GM21717 (cell line): ENCODE data around the gene KCNH8.

Source experiments
- ATAC-seq: cut with Tn5 transposase; IDR thresholded peaks from one replicate; pipeline ENCODE4 v1.9.1; 2021; ENCODE audit warnings: mild to moderate bottlenecking, moderate library complexity; ENCODE audit not compliant: unreplicated experiment

KCNH8 gene

DNA sequence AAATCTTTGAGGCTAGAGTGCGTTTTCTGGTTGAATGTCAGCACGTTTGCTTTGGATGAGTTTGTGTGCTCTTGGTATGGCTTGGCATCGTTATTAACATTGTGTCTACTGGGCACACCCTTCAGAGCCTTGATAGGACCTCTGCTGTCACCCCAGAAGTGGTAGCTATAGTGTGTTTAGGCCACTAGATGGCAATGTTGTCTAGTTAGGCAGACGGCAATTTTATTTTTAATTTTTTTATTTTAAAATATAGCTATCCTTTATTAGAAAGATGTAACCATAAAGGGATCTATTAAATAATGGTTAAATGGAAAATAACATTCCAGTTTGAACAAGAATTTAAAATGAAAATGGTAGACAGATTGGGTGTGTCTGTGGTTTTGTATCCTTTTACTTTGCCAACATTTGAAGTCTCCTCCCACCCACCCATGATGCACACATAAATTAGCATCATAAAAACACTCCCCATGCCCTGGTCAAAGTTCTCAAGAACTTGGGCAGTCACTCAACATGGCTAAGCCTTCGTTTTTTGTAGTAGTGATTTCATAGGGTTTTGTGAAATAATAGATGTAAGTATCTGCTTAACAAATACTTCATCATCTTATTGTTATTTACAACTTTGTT is 200.7 kb downstream of the KCNH8 start:
- peak; percentile 73 for ATAC-seq

DNA sequence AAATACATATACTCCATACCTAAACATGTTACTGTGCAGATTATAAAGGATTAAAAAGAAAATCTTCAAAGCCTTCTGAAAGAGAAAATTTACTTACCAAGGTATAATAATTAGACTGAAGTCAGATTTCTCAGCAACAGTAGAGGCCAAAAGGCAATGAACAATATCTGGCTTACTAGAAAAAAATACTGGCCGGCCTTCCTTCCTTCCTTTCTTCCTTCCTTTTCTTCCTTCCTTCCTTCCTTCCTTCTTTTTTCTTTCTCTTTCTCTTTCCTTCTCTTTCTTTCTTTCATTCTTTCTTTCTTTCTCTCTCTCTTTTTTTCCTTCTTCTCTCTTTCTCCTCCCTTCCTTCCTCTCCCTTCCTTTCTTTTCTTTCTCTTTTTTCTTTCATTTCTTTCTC is 209.6 kb downstream of the KCNH8 start:
- no peak for ATAC-seq

DNA sequence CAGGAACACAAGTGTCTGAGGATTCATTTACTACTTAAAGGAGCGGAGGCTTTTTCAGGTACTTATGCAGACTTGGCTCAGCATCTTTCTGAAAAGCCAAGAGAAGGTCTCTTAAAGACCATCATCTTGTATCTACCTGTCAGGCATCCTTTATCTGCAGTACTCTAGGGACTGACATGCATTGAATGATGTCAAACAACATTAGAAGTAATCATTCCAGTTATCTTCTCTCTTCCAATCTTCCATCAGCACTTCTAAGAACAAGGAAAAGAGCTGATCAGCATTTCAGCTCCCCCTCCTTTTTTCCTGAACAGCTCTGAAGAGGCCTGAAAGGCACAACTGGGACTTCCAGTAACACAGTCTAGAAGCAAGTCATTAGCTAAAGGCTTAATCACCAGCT is 214.8 kb downstream of the KCNH8 start:
- ATAC-seq: peak; percentile 14

DNA sequence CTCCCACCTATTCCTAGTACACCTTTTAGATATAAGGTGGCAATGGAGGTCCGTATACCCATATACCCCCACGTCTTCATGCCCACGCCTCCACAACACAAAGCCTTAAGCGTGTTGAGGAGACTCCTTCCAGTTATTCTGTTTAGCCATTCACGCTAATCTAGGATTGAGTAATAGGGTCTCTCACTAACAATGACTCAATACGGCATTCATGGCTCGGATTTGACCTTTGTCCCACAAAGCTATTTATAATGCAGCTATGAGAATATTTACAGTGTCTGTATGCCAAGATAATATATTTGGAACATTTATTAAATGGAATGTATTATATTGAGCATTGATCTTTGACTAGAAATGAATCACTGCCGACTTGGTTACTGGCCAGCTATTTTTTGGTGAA is 215.8 kb downstream of the KCNH8 start:
- no peak for ATAC-seq

DNA sequence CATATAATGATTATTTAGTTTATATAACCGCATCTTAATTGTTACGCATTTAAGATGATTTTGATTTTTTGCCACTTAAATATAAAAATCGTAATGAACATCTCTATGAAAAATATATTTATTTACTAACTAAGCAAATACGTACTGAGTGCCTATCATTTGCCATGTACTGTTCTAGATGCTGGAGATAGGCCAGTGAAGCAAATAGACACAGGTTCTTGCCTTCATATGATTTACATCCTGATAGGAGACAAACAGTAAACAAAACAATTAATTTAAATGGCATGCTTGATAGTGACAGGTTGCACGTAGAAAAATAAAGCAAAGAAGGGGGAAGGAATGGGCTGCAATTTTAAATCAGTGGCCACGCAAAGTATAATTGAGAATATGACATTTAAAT is 217.2 kb downstream of the KCNH8 start:
- ATAC-seq: no peak

DNA sequence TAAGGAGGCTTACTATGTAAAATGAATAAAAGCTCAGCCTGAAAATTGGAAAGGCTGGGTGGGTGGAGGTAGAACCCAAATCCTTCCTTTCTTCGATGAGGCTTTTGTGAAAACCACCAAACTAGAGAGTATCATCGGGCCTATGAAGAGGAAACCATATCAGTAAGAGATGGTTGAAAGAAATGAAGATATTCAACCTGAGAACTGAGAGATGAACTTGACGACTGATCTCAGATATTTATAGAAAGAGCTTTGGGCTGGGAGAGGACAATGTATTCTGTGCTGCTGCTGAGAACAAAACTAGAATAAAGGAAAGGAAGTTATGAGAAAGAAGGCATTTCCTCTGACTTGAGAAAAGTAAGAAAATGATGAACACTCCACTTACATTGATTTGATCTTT is 236.6 kb downstream of the KCNH8 start:
- no peak for ATAC-seq

DNA sequence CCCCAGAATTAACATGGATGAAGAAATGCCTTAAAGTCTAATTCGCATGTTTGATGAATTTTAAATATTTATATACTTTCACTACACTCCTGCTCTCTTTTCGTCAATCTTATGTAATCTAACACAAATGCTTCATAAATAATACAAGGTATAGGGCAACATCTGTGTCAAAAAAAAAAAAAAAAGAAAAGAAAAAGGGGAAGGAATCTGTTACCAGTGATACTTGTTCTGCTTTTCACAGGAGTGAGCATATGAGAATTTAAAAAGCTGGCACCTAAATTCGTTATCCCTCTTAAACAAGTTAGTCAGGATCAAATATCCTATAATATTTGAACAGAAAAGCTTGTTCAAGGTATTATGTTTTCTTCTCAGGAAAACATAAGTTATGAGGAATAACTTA is 243.8 kb downstream of the KCNH8 start:
- ATAC-seq: no peak

DNA sequence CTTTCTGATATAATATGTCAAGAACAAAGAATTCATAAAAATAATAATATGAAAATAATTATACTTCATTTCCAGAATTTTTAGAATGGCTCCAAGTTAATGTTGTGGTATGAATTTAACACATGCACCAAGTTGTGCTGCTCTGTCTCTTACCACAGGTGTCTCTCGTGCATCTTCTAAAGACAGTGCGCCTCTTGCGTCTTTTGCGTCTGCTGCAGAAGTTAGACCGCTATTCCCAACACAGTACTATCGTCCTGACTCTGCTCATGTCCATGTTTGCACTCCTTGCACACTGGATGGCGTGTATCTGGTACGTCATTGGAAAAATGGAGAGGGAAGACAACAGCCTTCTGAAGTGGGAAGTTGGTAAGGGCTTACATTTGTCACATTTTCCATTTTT is 246.6 kb downstream of the KCNH8 start:
- ATAC-seq: no peak

DNA sequence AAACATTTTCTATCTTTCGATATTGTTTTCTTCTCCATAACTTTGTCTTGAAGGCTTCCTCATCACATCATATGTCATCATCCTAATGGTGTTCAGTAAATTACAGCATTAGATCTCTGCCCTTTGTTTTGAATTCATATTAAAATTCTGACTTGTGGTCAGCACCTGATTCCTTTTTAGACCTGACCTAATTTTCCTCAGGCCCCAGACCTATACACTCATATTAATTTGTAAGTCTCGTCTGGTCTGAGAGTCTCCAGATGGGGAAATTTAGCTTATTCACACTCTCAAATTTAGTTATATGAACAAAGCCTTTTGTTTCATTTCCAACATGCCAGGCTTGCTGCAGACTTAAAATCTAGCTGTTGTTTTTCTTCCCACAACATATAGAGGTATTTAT is 248.4 kb downstream of the KCNH8 start:
- ATAC-seq: no peak

DNA sequence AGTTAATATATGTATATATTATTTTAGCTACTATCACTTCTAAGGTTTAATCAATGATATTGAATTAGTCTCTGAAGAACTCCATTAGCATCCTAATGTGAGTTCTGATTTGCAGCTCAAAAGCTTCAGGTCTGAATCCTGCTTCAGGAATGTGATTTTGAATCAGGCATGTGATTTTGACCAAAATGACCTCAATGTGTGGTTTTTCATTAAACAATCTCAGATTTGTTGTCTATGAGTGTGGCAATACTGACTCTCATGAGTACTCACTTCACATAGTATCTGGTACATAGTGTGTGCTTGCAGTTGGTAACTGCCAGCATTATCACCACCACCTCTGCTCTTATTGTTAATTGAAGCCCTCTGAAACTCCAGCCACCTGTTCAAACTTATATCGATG is 251.0 kb downstream of the KCNH8 start:
- no peak for ATAC-seq

DNA sequence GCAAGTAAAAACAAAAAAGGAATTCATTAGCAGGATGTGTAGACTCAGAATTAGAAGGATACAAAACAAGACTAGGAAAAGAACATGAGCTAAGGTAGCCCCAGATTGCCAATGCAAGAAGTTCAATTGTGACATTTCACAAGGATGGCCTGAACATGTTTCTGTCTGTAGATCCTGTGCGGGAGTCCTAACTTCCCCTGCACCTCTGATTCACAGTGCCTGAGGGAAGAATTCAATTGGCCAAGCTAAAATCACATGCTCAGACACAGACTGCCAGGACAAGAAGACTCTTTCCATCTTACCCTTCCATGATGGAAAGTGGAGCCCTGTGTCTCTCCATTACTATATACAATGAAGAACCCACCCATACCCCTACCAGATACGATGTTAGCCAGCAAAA is 251.5 kb downstream of the KCNH8 start:
- ATAC-seq: no peak

DNA sequence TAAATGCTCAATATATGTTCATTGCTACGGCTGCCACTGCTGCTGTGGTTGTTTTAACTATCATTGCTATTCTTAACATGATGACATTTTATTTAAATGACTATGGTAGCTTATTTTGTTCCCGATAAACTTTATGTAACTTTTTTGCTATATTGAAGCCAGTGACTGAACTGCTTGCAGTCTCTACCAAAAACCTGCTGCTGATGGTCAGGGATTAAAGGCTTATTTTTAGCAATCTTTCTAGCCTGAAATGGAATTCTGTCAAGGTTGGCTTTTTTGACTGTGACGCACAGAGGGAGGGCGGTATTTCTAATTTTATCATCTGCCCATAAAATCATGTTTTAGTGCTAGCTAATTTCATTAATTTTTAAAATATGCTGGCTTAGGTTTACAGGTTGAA is 271.8 kb downstream of the KCNH8 start:
- ATAC-seq: no peak

DNA sequence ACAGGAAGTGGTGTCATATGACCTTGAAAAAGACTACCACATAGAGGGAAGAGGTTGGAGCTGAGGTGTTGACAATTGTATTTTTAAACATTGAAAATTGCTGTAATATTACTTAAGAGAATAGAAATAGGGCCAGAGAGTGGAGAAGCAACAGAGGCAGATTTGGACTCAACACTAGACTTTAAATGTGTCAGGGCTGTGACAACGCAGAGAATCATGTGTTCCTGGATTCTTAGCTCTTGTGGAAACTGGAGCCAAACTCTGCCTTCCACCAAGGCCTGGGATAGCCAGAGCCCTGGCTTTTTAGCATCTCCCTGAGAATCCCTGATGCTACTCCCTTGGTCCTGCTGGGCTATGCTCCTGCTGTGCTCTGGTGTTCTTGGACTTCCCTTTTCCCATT is 277.5 kb downstream of the KCNH8 start:
- ATAC-seq: no peak

DNA sequence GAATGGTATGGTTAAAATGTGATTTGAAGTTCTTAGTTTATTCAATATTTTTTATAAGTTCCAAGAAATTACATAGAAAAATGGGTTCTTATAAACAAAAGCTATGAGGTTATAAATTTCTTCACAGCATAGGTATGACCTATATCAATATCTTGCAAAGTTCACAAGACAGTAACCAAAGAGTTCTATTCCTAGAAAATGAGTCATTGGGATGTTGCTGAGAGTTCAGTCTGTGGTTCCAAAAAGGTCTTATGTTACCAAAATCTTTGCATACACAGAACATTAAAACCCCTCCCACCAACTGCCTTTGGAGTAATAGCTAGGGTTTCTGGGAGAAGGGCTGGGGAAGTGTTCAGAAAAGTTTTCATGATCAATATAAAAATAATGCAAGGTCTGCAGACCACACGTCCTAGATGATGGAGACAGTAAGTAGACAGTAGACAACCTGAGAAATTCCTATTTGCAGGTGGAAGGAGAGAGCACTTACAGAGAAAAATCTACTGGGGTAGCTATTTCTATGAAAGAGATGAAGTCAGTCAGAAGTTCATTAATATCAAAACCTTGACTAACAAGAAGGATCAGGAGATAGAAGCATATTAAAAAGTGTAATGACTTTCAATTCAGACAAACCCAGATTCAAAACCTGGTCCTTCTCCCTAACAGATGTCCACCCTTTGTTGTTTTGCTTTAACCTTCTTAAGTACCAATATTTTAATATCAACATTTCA is 279.3 kb downstream of the KCNH8 start:
- ATAC-seq: no peak

DNA sequence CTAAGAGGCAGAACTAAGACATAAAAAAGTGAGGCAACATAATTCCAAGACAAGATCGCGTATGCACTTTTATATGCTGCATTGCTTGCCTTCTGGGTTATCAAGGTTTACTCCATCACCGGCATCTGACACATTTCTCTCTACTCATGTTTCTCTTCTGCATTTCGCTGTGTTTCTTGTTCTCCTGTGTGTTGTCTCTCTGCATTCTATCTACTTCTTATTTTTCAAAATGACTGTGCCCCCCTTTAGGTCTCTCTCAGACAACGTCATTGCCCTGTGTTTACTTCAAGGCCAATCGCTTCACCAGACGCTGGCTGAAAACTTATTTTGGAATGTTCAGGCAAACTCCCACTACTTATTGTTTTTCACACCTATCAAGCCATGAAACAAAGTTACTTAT is 280.4 kb downstream of the KCNH8 start:
- ATAC-seq: no peak

DNA sequence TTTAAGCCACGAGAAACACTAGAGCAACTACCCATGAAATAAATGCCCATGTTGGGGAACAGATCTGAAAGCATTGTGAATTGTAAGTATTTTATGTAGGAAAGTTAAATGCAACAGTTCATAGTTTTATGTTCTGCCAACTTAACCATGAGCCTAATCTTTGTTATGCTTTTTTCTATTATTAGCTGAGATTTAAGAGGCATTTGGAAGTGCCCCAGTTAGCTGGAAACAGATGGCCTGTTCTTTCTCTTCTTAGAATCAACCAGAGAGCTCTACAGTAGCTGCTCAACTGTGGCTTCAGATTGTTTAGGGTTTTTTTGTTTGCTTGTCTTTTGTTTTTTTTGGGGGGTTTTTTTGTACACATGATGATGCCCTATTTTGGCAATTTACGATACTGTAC is 284.4 kb downstream of the KCNH8 start:
- ATAC-seq: no peak

DNA sequence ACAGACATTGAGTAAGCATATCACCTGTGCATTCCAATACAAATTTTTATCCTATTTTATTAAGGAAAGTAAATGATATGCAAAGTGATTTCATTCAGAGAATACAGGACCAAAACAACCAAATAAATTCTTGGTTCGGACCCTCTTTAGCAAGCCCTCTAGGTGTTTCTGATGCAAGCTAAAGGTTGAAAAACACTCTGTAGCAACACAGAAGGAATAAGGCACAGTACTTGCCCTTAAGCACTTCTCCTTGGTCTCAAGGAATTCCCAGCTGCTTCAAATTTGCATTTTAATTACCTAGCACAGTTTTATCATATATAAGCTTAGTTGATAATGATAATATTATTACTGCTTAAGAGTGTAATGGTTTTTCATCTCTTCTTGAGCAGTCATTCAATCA is 288.4 kb downstream of the KCNH8 start:
- ATAC-seq: no peak

DNA sequence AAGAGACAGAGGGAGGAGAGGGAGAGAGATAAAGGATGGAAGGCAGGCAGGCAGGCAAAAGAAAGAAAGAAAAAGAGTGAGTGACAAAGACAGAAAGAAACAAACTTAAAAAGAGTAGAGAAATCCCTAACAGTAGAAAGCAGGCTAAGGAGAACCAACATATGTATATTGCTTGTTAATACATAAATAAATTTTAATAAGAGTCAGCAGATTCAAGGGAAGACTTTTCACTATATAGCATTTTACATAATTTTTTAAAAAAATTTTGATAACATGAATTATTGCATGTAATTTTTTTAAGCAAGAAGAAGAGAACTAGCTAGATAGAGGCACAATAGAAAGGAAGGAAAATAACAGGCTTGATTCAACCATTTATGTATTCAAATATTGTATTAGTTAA is 291.6 kb downstream of the KCNH8 start:
- ATAC-seq: no peak

DNA sequence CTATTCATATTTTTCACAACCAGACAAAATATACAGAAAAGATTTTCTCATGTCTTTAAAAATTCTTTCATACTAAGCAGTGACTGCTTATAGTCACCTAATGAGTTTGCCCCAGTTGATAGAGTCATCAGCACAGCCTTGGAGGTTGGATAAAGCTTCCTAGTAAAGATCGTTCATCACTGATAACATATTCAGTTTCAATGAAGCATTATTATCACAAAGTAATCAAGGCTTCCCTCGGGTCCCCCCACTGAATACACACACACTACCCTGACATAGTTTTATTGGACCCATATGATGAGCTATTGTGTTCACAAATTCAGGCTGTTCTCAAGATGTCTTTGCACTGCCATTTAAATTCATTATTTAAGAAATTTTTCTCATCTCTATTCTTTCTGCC is 297.8 kb downstream of the KCNH8 start:
- ATAC-seq: no peak

DNA sequence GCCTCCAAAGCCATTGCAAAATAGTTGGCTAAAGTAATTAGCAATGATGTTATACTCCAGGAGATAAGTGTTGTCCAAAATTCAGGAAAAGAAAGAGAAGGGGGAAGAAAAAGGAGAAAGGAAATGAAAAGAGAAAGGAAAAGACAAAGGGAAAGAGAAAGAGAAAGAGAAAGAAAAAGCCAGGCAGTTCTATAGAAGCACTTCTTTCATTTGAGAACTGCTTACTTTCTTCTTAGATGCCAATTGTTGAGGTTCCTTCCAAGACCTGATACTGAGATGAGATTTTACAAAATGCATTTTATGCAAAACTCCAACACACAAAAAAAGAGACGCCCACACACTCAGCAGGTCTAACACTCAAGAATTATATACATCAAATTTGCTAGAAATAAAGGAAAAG is 298.4 kb downstream of the KCNH8 start:
- peak; percentile 72 for ATAC-seq

DNA sequence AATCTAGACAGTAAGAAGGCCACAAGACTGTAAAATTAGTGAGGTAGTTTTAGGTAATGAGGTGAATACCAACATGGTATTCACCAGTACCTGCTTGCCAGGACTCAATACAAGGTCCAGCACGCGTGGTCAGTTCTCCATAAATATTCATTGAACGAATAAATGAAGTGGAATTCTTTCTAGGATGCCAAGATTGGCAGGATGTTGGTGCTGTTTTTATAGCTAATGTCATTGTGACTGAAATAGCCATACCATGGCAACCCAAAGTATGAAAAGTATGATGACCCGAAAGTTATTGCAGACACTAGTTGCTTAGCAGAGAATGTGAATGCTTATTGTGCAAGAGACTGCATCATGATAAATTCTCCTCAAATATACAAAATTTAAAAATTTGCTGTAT is 307.2 kb downstream of the KCNH8 start:
- no peak for ATAC-seq

DNA sequence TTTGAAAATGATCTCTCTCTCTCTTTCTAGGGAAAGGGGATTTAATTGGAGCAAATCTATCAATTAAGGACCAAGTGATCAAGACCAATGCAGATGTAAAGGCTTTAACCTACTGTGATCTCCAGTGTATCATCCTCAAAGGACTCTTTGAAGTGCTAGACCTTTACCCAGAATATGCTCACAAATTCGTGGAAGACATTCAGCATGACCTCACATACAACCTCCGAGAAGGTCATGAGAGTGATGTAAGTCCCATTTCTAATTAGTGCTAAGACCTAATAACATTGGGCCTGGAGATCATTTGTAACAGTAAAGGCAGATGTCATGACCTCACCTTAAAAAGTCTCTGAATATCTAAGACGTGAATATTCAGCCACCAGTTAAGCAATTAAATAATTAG is 308.4 kb downstream of the KCNH8 start:
- ATAC-seq: no peak

DNA sequence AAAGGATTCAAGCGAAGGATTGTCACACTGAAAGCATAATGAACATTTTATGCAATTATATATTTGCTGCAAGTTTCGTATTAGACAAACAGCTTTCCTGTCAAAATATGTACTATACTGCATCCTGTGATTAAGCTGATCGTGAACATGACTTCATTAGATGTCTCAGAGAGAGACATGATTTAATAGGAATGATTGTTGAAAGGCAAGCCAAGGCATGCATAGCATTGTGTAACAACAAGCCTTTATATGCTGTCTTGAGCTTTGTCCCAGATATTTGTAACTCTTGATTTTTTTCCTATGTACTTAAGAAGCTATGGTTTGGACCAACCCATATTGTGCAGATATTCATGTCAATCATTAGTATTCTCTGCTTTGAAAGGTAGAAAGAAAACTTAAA is 309.1 kb downstream of the KCNH8 start:
- ATAC-seq: no peak
